Type B pancreatic cell (in vitro differentiated cells): ENCODE results near the gene TM2D1. TPM values are rescaled to one million over a fixed set of nuclear protein-coding genes. Genes with fewer than 3 reads are reported as not detected.
"Not testable (repeated sequence)": the region's sequence is repeated elsewhere in the genome, so short reads cannot be mapped to it uniquely, and the experiment has no call there.

ENCODE experiments used
- DNase-seq: peaks from one replicate; pipeline ENCODE4 v3.0.0; 2021; ENCODE audit warnings: mixed read lengths; ENCODE audit not compliant: unreplicated experiment; ENCODE audit errors: extremely low spot score
- H3K27ac Mint-ChIP-seq: 2 replicates; pipeline ENCODE4 v1.8.0; 2021; ENCODE audit warnings: mild to moderate bottlenecking, mixed read lengths
- H3K27me3 Mint-ChIP-seq: 2 replicates; pipeline ENCODE4 v1.8.0; 2021; ENCODE audit warnings: mixed read lengths
- H3K36me3 Mint-ChIP-seq: 2 replicates; pipeline ENCODE4 v1.8.0; 2021; ENCODE audit warnings: mixed read lengths
- H3K4me1 Mint-ChIP-seq: one replicate; pipeline ENCODE4 v1.8.0; 2021; ENCODE audit warnings: mixed read lengths; ENCODE audit not compliant: unreplicated experiment
- H3K4me3 Mint-ChIP-seq: 2 replicates; pipeline ENCODE4 v1.8.0; 2021; ENCODE audit warnings: mild to moderate bottlenecking, mixed read lengths
- H3K9me3 Mint-ChIP-seq: 2 replicates; pipeline ENCODE4 v1.8.0; 2021; ENCODE audit warnings: mixed read lengths
- total RNA-seq: library from RNA; stranded (reverse); gene quantifications from 2 replicates; pipeline ENCODE4 v1.2.1, GENCODE V29; 2021; ENCODE audit warnings: low replicate concordance
- TF ChIP-seq, protein P1 (sequence below): fragments of 200-600 bp; sonication (generic); conservative IDR thresholded peaks from 2 replicates; pipeline ENCODE4 v1.5.0; 2021; ENCODE audit warnings: antibody characterized with exemption, mild to moderate bottlenecking

TM2D1 gene
- total RNA-seq, 1 donor from 2014 or later = 37.1 TPM

GRCh38 chr1:61711969-61712368 is 13.0 kb downstream of the TM2D1 start:
- Mint-ChIP-seq H3K27ac (no peak overlapping the region), H3K9me3 (no peaks in the 10 kb centered on the region), H3K27me3 (no peaks in the 10 kb centered on the region), H3K4me3 (no peak overlapping the region), H3K4me1 (peaks cover 5% of the 10 kb centered on the region), H3K36me3 (peaks cover 19% of the 10 kb centered on the region)
- no peak for DNase-seq
- TF ChIP-seq, protein P1, sequence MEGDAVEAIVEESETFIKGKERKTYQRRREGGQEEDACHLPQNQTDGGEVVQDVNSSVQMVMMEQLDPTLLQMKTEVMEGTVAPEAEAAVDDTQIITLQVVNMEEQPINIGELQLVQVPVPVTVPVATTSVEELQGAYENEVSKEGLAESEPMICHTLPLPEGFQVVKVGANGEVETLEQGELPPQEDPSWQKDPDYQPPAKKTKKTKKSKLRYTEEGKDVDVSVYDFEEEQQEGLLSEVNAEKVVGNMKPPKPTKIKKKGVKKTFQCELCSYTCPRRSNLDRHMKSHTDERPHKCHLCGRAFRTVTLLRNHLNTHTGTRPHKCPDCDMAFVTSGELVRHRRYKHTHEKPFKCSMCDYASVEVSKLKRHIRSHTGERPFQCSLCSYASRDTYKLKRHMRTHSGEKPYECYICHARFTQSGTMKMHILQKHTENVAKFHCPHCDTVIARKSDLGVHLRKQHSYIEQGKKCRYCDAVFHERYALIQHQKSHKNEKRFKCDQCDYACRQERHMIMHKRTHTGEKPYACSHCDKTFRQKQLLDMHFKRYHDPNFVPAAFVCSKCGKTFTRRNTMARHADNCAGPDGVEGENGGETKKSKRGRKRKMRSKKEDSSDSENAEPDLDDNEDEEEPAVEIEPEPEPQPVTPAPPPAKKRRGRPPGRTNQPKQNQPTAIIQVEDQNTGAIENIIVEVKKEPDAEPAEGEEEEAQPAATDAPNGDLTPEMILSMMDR = no peak

DNA sequence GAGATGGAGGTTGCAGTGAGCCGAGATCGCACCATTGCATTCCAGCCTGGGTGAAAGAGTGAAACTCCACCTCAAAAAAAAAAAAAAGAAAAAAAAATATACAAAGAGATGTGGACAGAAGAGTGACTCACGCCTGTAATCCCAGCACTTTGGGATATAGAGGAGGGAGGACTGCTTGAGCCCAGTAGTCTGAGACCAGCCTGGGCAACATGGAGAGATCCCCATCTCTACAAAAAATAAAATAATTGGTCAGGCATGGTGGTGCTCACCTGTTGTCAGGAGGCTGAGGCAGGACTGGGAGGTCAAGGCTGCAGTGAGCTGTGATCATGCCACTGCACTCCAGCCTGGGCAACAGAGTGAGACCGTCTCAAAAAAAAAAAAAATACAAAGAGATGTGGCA is 13.7 kb downstream of the TM2D1 start:
- H3K9me3 Mint-ChIP-seq, H3K27me3 Mint-ChIP-seq, DNase-seq, H3K4me3 Mint-ChIP-seq, H3K4me1 Mint-ChIP-seq, H3K27ac Mint-ChIP-seq: not testable (repeated sequence)
- H3K36me3 Mint-ChIP-seq = peaks cover 19% of the 10 kb centered on the region

GRCh38 chr1:61709908-61710289 is 15.0 kb downstream of the TM2D1 start:
- TF ChIP-seq, protein P1 = no peak
- Mint-ChIP-seq H3K4me3 (no peak overlapping the region), H3K36me3 (peaks cover 21% of the 10 kb centered on the region), H3K9me3 (no peaks in the 10 kb centered on the region), H3K27ac (no peak overlapping the region), H3K27me3 (no peaks in the 10 kb centered on the region), H3K4me1 (peaks cover 5% of the 10 kb centered on the region)
- no peak for DNase-seq

GRCh38 chr1:61708953-61709907 is 15.7 kb downstream of the TM2D1 start:
- DNase-seq = no peak
- Mint-ChIP-seq H3K4me1 (peaks cover 5% of the 10 kb centered on the region), H3K27ac (no peak overlapping the region), H3K27me3 (no peaks in the 10 kb centered on the region), H3K9me3 (no peaks in the 10 kb centered on the region), H3K36me3 (peaks cover 19% of the 10 kb centered on the region), H3K4me3 (no peak overlapping the region)
- TF ChIP-seq, protein P1 = no peak

DNA sequence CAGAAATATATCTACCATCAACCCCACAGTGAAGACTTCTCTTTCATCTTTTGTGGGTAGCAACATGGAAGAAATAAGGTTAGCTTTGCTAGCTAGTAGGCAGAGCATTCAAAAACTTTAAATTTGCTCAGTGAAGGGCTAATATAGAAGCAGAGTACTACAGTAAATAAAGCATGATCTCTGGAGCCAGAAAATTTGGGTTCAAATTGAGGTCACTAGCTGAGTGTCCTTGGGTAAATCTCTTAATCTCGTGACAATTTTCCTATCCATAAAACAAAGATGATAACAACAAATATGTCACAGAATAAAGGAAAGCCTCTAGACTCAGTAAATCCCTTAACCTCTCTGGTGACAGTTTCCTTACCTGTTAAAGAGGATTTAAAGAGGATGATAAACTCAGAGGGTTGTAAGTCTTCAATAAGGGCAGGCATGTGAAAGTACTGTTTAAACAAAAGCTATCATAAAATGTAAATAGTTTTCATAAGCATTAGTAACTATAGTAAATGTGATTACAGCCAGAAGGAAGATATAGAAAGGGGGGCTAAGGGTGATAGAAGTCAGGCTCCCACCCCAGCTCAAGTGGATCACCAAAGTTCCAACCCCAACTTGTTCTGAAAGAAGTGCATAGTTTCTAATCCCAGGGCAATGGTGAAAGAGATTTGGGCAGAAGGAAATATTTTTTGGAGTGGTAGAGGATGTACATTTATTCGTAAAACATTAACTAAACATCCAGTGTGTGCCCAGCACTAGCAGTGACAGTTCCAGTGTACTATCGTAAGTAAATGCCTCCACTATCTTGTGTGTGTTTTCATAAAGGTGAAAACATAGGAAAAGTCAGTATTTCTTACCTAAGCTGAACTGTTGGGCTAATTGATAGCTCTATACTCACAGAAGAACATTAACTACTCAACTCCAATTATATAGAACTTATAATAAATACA is 24.8 kb downstream of the TM2D1 start:
- Mint-ChIP-seq H3K4me3 (no peak overlapping the region), H3K9me3 (no peaks in the 10 kb centered on the region), H3K27ac (peak overlapping the region; percentile 6), H3K36me3 (peaks cover 45% of the 10 kb centered on the region), H3K27me3 (no peaks in the 10 kb centered on the region), H3K4me1 (peaks cover 4% of the 10 kb centered on the region)
- TF ChIP-seq, protein P1 = no peak
- DNase-seq = no peak
